PC-9 (cell line): ENCODE measurements around the gene GEMIN2. TPM values are rescaled to one million over a fixed set of nuclear protein-coding genes. Genes with fewer than 3 reads are reported as not detected.
"Not testable (repeated sequence)": the region's sequence is repeated elsewhere in the genome, so short reads cannot be mapped to it uniquely, and the experiment has no call there.

Experiments
- BruUV-seq: library from RNA; stranded (reverse); fragments of 400-500 nt; replicated peaks from 2 replicates; lab custom pipeline; 2021; lab: Mats Ljungman, UMichigan
- CTCF ChIA-PET: fragments of 300-600 bp; sonication (Branson Sonifier 250); formaldehyde crosslinking; loops from one replicate; lab custom pipeline; 2022; ENCODE audit warnings: antibody characterized with exemption; lab: Charles Lee
- POLR2A ChIA-PET: fragments of 300-600 bp; sonication (Branson Sonifier 250); formaldehyde crosslinking; loops from one replicate; lab custom pipeline; 2022; ENCODE audit warnings: antibody characterized with exemption; ENCODE audit not compliant: unreplicated experiment; lab: Charles Lee
- DNase-seq, 2 experiments: peaks; one replicate each; pipeline versions ENCODE4 v3.0.0 to v3.0.0-alpha.2; 2015 to 2022; ENCODE audit warnings: mixed read lengths in 1 of 2
- H2AFZ ChIP-seq: fragments of 200-600 bp; sonication (generic); 2 replicates; pipeline ENCODE4 v1.8.1; 2017; ENCODE audit warnings: antibody characterized with exemption
- H3F3A ChIP-seq: fragments of 200-600 bp; sonication (generic); 2 replicates; pipeline ENCODE4 v1.8.1; 2017; ENCODE audit warnings: antibody characterized with exemption, mild to moderate bottlenecking, low read depth; ENCODE audit not compliant: insufficient read depth
- H3K27ac ChIP-seq: fragments of 200-600 bp; sonication (generic); 2 replicates; pipeline ENCODE4 v1.6.1; 2016; ENCODE audit warnings: mixed run types
- H3K27me3 ChIP-seq: fragments of 200-600 bp; sonication (generic); 2 replicates; pipeline ENCODE4 v1.6.1; 2016; ENCODE audit warnings: low read depth, mixed run types; ENCODE audit not compliant: insufficient read depth
- H3K36me3 ChIP-seq: fragments of 200-600 bp; sonication (generic); 2 replicates; pipeline ENCODE4 v1.6.1; 2016; ENCODE audit warnings: low read depth, mixed run types
- H3K4me1 ChIP-seq: fragments of 200-600 bp; sonication (generic); replicated peaks from 2 replicates; pipeline ENCODE4 v1.6.1; 2016; ENCODE audit warnings: mixed run types; ENCODE audit not compliant: insufficient read depth
- H3K4me2 ChIP-seq: fragments of 200-600 bp; sonication (generic); 2 replicates; pipeline ENCODE4 v1.6.1; 2017; ENCODE audit warnings: mixed run types
- H3K4me3 ChIP-seq: fragments of 200-600 bp; sonication (generic); 2 replicates; pipeline ENCODE4 v1.6.1; 2016; ENCODE audit warnings: mixed run types
- H3K79me2 ChIP-seq: fragments of 200-600 bp; sonication (generic); 2 replicates; pipeline ENCODE4 v1.6.1; 2017; ENCODE audit warnings: low read depth, mixed run types
- H3K9me2 ChIP-seq: fragments of 200-600 bp; sonication (generic); 2 replicates; pipeline ENCODE4 v1.8.1; 2017; ENCODE audit warnings: mild to moderate bottlenecking; ENCODE audit not compliant: insufficient read depth
- H3K9me3 ChIP-seq: fragments of 200-600 bp; sonication (generic); 2 replicates; pipeline ENCODE4 v1.8.1; 2016; ENCODE audit warnings: low read depth; ENCODE audit not compliant: insufficient read depth
- H4K20me1 ChIP-seq: fragments of 200-600 bp; sonication (generic); 2 replicates; pipeline ENCODE4 v1.8.1; 2017; ENCODE audit not compliant: insufficient read depth
- EZH2 ChIP-seq: fragments of 200-600 bp; sonication (generic); IDR thresholded peaks from 2 replicates; pipeline ENCODE4 v1.8.0; 2017; ENCODE audit warnings: antibody characterized with exemption, low read depth
- intact Hi-C: fragments of 100-400 bp; cut with micrococcal nuclease; formaldehyde crosslinking; loops from one replicate; pipeline ENCODE4 v1.10.0; 2022; ENCODE audit not compliant: unreplicated experiment
- total RNA-seq: library from RNA; stranded (reverse); gene quantifications from 2 replicates; pipeline ENCODE4 v1.2.3, GENCODE V29; 2021
- TF ChIP-seq, protein P1 (sequence below): fragments of 200-600 bp; sonication (generic); conservative IDR thresholded peaks from 2 replicates; pipeline ENCODE4 v1.6.1; 2017; ENCODE audit warnings: mixed run types, antibody characterized with exemption, mild to moderate bottlenecking, moderate library complexity

The GEMIN2 gene
- total RNA-seq, 1 experiment from 2014 or later: 13.4 TPM

GRCh38 chr14:39182770-39183684 lies 68.9 kb downstream of the GEMIN2 start:
- Histone ChIP-seq H3K9me2 (no peaks in the 10 kb centered on the region), H3K27me3 (no peaks in the 10 kb centered on the region), H3K4me3 (no peak overlapping the region), H3K4me1 (0 out of 2 replicates have a peak, but pooled peaks cover under 1% of the 10 kb centered on the region), H3F3A (peaks cover 76% of the 10 kb centered on the region), H2AFZ (no peak overlapping the region), H3K27ac (no peak overlapping the region), H3K36me3 (peaks cover 41% of the 10 kb centered on the region), H3K4me2 (no peak overlapping the region), H3K79me2 (peaks cover 20% of the 10 kb centered on the region), H3K9me3 (no peaks in the 10 kb centered on the region), H4K20me1 (0 out of 2 replicates have a peak, but pooled peaks cover 9% of the 10 kb centered on the region)
- BruUV-seq: no TSS peak
- POLR2A ChIA-PET: interaction anchor here (0.6 kb wide), 1 partner anchor 12 kb away, joined by 11 read pairs; no protein-coding TSS in a partner anchor
- CTCF ChIA-PET: interaction anchor here (0.7 kb wide), 1 partner anchor 55 kb away, joined by 10 read pairs; no protein-coding TSS in a partner anchor
- TF ChIP-seq, protein P1, sequence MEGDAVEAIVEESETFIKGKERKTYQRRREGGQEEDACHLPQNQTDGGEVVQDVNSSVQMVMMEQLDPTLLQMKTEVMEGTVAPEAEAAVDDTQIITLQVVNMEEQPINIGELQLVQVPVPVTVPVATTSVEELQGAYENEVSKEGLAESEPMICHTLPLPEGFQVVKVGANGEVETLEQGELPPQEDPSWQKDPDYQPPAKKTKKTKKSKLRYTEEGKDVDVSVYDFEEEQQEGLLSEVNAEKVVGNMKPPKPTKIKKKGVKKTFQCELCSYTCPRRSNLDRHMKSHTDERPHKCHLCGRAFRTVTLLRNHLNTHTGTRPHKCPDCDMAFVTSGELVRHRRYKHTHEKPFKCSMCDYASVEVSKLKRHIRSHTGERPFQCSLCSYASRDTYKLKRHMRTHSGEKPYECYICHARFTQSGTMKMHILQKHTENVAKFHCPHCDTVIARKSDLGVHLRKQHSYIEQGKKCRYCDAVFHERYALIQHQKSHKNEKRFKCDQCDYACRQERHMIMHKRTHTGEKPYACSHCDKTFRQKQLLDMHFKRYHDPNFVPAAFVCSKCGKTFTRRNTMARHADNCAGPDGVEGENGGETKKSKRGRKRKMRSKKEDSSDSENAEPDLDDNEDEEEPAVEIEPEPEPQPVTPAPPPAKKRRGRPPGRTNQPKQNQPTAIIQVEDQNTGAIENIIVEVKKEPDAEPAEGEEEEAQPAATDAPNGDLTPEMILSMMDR: no peak
- TF ChIP-seq EZH2: no peak
- no peak for DNase-seq
- intact Hi-C loops: no loop called here

DNA sequence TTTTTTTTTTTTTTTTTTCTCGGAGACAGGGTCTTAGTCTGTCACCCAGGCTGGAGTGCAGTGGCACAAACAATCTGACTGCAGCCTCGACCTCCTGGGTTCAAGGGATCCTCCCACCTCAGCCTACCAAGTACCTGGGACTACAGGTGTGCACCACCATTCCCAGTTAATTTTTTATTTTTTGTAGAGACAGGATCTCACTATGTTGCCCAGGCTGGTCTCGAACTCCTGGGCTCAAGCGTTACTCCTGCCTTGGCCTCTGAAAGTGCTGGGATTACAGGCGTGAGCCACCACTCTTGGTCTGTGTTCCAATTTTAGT lies 69.5 kb downstream of the GEMIN2 start:
- Histone ChIP-seq H3K36me3 (peaks cover 35% of the 10 kb centered on the region), H3K79me2 (peaks cover 14% of the 10 kb centered on the region; the same call in 1 of the 2 replicates), H3F3A (peaks cover 70% of the 10 kb centered on the region)
- POLR2A ChIA-PET, H3K4me2 ChIP-seq, H3K9me2 ChIP-seq, BruUV-seq, H3K9me3 ChIP-seq, H3K4me3 ChIP-seq, intact Hi-C loops, H4K20me1 ChIP-seq, H3K4me1 ChIP-seq, DNase-seq, H3K27ac ChIP-seq, H2AFZ ChIP-seq, H3K27me3 ChIP-seq: not testable (repeated sequence)
- CTCF ChIA-PET: interaction anchor here (0.7 kb wide), 1 partner anchor 54 kb away, joined by 10 read pairs; no protein-coding TSS in a partner anchor

DNA sequence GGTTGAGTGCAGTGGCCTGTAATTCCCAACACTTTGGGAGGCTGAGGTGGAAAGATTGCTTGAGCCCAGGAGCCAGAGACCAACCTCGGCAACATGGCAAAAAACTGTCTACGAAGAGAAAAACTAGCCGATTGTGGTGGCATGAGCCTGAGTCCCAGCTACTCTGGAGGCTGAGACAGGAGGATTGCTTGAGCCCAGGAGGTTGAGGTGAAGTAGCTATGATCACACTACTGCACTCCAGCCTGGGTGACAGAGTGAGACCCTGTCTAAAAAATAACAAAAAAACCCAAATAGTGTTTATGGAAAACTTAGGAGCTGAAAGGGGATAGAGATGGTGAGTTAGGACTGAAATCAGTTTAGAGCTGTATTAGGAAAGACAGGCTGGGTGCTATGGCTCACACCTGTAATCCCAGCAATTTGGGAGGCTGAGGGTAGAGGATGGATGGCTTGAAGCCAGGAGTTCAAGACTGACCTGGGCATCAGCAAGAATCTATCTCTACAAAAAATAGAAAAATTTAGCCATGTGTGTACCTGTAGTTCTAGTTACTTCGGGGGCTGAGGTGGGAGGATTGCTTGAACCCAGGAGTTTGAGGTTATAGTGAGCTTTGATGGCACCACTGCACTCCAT lies 70.6 kb downstream of the GEMIN2 start:
- Histone ChIP-seq H3K4me3 (no peak overlapping the region), H3K27ac (no peak overlapping the region), H4K20me1 (0 out of 2 replicates have a peak, but pooled peaks cover 7% of the 10 kb centered on the region), H3K79me2 (peaks cover 6% of the 10 kb centered on the region; the same call in 1 of the 2 replicates), H2AFZ (no peak overlapping the region), H3K9me3 (no peaks in the 10 kb centered on the region), H3K4me2 (no peak overlapping the region), H3K27me3 (no peaks in the 10 kb centered on the region), H3K36me3 (peaks cover 25% of the 10 kb centered on the region), H3K4me1 (no peaks in the 10 kb centered on the region), H3K9me2 (no peaks in the 10 kb centered on the region), H3F3A (peaks cover 59% of the 10 kb centered on the region)
- POLR2A ChIA-PET: interaction anchor here (0.6 kb wide), 2 partner anchors 14 to 21 kb away, joined by 3 to 7 read pairs; no protein-coding TSS in a partner anchor
- no peak for DNase-seq
- intact Hi-C loops: no loop called here
- no peak for TF ChIP-seq EZH2
- TF ChIP-seq, protein P1: no peak
- BruUV-seq: no TSS peak
- CTCF ChIA-PET: no interaction called here
